Fibroblast of skin of left quadriceps (primary cell): Measurements from ENCODE around the gene ADSL.

Experiments used
- DNase-seq, 2 experiments: peaks; one replicate each; pipeline ENCODE4 v3.0.0-alpha.2; 2013; ENCODE audit warnings: low read depth in 2 of 2

The ADSL gene

DNA sequence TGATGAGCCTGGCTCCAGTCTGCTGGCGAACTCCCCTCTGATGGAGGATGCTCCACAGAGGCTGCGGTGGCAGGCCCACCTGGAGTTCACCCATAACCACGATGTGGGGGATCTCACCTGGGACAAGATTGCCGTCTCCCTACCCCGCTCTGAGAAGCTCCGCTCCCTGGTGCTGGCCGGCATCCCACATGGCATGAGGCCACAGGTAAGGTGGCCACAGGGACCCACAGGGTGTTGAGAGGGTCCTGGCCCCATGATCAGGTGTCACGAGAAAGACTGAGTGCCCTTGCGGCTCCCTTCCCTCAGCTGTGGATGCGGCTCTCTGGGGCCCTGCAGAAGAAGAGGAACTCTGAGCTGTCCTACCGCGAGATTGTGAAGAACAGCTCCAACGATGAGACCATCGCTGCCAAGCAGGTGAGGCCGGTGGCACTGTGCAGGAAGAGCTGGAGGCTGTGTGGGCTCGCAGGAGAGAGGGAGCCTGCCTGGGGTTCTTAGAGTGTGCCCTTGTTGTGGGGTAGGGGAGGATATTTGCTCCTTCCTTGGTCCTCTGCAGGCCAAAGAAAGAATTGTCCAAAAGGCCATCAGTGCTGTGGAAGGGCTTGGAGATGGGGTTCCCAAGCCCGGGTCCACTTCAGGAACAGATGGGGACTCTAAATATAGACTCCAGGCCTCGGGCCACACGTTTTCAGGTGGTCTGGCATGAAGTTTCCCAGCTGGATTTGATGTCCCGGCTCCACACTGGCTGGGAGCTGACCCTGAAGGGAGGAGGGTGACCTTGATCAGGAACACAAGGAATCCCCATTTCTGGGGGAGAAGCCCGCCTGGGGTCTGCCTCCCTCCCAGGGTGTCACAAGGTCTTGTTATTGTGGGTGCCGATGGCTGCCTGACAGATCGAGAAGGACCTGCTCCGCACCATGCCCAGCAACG is 58.2 kb downstream of the ADSL start:
- no peak for DNase-seq

DNA sequence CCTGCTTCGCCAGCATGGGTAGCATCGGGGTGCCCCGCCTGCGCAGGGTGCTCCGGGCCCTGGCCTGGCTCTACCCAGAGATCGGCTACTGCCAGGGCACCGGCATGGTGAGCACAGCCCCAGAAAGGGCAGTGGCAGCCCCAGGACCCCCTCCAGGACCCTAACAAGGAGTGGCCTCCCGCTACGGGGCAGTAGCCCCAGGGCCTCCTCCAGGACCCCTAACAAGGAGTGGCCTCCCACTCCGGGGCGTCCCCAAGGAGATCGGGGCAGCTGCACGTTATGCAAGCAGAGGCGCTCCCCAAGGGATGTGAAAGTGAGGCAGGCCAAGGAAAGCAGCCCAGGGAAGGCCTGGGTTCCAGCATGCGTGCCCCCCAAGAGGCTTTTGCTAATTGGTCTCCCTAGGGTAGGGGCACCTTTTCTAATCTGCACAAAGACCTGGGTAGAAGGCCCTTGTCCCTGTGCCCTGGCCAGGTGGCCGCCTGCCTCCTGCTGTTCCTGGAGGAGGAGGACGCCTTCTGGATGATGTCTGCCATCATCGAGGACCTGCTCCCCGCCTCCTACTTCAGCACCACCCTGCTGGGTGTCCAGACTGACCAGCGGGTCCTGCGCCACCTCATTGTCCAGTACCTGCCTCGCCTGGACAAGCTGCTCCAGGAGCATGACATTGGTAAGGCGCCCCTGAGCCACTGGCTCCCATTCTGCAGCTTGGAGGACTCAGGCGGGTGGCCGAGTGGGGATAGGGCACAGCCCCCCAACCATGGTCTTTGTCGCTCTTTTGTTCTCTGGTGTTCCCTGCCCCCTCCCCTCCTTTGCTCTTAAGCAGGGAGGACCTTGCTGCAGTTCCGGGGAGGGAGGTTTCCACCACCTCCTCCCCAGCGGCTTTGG is 59.1 kb downstream of the ADSL start:
- DNase-seq: no peak

DNA sequence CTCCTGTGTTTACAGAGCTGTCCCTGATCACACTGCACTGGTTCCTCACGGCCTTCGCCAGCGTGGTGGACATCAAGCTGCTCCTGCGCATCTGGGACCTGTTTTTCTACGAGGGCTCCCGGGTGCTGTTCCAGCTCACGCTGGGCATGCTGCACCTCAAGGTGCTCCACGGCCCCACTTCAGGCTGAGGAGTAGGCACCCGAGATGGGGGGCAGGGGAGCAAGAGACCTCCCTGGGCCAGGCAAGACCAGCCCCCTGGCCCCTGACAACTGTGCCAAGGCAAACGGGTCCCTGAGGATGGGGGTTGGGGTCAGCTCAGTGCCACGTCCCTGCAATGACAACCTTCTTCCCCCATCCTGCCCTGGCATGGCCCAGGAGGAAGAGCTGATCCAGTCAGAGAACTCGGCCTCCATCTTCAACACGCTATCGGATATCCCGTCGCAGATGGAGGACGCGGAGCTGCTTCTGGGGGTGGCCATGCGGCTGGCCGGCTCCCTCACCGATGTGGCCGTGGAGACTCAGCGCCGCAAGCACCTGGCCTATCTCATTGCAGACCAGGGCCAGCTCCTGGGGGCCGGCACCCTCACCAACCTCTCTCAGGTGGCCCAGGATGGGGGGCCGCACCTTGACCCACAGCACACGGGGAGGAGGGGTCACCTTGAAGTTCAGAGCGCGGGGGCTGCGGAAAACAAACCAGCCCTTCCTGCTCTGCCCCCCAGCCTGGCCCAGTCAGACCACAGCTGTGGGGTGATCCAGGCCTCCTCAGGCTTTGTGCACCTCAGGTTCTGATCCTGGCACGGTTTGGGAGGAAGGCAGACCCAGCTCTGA is 60.0 kb downstream of the ADSL start:
- DNase-seq: no peak

DNA sequence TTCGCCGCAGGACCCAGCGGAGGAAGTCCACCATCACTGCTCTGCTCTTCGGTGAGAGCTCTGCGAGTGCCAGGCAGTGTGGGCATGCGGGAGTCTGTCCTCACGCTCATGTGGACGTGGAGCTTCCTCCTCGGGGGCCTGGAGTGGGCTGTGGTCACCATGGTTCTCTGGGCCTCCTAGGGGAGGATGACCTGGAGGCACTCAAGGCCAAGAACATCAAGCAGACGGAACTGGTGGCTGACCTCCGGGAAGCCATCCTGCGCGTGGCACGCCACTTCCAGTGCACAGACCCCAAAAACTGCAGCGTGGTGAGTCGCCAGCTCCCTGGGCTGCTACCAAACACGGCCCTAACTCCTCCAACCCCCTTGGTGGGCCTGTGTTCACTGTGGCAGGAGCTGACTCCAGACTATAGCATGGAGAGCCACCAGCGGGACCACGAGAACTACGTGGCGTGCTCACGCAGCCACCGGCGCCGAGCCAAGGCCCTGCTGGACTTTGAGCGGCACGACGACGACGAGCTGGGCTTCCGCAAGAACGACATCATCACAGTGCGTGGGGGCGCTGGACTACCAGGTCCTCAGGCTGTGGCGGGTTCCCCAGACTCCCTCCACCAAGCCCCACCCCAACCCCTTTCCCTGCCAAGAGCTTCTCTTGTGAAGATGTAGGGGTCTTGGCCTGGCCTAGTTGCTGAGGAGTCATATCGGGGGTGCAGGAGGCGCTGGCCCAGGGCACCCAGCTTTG is 60.9 kb downstream of the ADSL start:
- DNase-seq: no peak

DNA sequence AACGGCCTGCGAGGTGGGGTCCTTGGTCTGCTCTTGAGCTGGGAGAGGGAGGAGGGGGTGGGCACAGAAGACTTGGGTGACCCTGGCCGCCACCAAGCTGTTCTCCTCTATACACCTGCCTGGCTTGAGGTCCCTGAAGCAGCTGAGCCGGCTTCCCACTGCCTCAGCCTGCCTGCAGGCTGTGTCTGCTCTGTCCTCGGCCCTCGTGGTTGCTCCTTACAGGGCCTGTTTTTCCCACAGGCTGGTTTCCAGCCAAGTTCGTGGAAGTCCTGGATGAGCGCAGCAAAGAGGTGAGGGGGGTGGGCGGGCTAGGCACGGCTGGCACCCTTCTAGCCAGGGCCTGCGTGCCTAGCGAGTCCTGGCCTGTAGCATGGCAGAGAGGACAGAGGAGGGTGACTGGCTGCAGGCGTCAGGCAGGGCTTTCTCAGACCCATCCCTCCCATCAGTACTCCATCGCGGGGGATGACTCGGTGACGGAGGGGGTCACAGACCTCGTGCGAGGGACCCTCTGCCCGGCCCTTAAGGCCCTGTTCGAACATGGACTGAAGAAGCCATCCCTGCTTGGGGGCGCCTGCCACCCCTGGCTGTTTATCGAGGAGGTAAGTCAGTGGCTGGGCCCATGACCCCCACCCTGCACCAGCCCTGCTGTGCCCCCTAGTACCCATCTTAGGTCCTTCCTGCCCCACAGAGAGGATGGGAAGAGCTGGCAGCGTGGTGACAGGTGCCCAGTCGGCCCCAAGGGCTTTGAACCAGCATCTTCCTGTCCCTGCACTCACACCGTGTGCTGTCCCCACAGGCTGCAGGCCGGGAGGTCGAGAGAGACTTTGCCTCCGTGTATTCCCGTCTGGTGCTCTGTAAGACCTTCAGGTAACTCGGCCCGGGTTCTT is 61.8 kb downstream of the ADSL start:
- no peak for DNase-seq

DNA sequence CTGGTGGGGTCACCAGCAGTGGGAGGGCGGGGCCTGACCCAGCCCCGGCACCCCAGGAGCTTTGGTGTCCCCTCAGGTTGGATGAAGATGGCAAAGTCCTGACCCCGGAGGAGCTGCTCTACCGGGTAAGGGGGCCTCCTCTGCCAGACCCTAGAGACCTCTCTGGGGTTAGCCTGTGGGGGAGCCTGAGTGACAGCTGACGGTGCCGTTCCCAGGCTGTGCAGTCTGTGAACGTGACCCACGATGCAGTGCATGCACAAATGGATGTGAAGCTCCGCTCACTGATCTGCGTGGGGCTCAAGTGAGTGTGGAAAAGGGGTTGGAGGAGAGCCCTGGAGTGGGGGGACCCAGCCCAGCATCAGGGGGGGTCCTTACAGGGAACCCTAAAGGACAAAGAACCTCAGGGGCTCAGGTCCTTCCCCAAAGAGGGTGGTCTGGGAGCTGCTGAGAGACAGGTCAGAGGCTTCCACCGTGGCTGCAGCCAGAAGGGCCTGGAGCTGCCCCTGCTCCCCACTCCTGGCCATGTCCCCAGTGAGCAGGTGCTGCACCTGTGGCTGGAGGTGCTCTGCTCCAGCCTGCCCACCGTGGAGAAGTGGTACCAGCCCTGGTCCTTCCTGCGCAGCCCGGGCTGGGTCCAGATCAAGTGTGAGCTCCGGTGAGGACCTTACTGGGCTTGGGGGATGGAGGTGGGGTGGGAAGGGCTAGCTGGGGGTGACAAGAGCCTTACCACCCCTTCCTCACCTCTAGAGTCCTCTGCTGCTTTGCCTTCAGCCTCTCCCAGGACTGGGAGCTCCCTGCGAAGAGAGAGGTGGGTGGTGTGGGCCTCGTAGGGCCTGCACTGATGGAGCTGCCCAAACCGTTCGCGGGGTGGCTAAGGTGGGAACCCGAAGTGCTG is 62.7 kb downstream of the ADSL start:
- DNase-seq: no peak

DNA sequence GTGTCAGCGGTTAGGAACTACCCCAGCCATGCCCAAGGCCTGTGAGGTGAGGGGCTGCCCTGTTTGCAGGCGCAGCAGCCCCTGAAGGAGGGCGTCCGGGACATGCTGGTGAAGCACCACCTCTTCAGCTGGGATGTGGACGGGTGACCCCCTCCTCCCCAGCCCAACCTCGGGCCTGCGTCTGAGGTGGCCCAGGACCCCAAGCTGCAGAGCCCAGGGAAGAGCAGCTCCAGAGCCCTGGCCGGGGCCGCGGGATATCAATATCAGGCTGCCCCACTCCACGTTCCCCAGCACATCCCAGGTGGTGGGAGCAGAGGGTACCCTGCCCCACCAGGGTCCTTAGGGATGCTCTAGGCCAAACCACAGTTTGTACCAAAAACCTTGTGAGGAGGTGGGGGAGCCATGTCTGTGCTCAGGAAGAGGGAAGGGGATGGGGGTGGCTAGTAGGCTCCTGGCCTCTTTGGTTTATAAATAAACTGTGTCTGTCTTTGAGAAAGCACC is 63.4 kb downstream of the ADSL start:
- no peak for DNase-seq

DNA sequence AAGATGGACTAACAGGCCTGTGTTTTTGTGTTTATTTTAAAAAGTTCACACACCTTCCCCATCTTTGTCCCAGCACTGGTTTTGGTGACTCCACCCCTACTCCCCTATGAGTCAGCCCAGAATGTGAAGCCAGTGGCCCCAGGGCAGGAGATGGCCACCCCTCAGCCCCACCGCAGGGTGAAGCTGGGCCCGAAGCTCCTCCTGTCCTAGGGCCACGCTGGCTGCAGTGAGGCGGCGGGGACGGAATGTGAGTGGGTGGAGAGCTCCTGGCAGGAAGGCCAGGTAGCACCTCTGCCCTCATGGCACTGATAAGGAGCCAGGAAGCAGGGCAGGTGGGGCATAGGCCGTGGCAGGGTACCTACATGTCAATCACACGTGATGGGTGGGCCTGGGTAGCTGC is 64.0 kb downstream of the ADSL start:
- no peak for DNase-seq

DNA sequence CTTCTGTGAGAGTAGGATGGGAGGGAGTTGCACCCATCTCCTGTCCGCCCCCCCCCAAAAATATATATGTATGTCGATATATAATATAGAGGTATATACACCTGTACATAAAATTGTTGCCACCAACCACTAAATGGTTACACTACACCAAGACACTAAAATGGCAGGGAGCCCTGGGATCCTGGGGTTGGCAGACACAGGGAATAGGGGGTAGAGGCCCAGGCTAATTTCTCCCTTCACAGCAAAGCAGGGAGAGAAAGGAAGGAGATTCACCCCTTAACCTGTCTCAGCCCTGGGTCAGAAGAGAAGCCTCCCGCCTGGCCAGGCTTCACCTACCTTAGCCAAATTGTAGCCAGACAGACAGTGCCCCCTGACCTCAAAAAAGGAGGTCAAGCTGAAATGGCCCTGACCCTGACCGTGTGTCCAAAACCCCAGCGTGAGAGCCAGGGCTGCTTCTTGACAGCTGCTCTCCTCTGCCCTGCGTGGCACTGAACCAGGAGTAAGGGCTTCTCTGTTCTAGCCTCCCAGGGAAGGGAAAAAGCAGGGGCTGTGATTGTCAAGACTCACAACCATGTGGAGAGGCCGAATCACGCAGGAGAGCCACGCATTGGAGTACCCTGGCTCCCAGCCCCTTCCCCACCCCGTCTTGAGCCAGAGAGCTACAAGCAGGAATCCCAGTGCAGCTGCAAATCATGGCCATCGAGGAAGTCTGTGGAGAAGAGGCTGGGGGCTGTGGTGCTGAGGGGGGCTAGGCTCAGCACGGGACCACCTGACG is 64.6 kb downstream of the ADSL start:
- no peak for DNase-seq

DNA sequence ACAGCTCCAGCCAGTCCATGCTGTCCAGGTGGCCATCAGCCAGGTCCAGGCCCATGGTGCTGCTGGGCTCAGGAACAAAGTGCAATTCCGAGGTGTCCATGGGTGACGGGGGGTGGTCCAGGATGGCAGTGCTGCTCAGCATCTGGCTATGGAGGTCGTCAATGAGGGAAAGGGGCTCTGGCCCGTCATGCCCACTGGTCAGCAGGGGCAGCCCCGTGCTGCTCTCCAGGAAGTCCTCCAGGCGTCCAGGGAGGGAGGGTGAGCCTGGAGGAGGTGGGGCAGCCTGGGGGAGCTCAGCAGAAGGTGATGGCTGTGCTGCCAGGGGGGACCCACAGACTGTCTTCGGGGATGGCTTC is 65.2 kb downstream of the ADSL start:
- DNase-seq: no peak

DNA sequence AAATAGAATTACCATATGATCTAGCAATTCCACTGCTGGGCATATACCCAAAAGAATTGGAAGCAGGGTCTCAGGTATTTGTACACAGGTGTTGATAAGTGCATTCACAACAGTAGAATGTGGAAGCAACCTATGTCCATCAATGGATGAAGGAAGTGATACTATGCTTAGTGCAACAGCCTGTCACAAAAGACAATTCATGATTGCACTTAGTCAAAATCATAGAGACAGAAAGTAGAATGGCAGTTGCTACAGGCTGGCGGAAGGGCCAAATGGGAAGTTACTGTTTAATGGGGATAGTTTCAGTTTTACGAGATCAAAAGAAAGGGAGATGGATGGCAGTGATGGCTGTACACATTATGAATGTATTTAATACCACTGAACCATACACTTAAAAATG is 66.1 kb downstream of the ADSL start:
- no peak for DNase-seq

DNA sequence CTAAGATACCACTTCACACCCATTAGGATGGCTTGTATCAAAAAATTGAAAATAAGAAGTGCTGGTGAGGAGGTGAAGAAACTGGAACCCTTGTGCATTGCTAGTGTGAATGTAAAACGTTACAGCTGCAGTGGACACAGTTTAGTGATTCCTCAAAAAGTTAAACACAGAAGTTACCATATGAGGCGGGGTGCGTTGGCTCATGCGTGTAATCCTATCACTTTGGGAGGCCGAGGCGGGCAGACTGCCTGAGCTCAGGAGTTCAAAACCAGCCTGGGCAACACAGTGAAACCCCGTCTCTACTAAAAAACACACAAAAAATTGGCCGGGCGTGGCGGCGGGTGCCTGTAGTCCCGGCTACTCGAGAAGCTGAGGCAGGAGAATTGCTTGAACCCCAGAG is 67.6 kb downstream of the ADSL start:
- no peak for DNase-seq

DNA sequence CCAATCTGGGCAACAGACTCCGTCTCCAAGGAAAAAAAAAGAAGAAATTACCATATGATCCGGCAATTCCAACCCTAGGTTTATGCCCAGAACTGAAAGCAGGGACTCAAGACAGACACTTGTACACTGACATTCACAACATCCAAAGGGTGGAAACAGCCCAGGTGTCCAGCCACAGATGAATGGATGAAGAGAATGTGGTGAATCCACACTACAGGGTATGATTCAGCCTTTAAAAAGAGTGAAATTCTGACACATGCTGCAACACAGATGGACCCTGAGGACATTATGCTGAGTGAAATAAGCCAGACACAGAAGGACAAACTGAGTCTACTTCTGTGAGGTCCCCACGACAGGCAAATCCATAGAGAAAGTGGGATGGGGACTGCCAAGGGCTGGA is 68.0 kb downstream of the ADSL start:
- DNase-seq: no peak

DNA sequence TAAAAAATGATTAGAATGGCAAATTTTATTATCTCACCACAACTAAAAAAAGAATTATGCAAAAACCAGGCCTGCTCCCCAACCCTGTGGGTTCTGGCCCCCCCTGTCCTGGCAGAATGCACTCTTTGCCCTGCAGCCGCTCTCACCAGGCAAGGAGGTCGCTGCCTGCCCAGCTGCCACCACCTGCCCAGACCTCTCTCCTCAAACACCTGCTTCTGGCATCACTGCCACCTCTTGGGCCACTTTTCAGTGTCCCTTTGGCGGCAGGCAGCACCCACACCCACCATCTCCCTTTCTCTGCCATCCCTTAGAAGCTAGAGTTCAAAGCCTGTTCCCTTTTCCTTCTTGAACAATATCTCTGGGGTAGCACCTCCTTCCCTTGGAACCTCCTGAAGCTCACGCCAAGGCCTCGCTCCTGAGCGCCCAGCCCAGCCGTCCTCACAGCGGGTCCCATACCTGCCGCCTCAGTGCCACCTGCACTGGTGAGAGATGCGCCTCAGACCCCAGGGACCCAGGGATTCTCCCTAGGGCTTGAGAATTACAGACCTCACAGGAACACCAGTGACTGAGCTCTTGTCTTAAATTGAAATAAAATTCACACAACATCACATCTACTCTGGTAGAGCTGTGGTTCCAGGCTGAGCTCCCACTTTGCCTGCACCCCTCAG is 68.7 kb downstream of the ADSL start:
- no peak for DNase-seq

DNA sequence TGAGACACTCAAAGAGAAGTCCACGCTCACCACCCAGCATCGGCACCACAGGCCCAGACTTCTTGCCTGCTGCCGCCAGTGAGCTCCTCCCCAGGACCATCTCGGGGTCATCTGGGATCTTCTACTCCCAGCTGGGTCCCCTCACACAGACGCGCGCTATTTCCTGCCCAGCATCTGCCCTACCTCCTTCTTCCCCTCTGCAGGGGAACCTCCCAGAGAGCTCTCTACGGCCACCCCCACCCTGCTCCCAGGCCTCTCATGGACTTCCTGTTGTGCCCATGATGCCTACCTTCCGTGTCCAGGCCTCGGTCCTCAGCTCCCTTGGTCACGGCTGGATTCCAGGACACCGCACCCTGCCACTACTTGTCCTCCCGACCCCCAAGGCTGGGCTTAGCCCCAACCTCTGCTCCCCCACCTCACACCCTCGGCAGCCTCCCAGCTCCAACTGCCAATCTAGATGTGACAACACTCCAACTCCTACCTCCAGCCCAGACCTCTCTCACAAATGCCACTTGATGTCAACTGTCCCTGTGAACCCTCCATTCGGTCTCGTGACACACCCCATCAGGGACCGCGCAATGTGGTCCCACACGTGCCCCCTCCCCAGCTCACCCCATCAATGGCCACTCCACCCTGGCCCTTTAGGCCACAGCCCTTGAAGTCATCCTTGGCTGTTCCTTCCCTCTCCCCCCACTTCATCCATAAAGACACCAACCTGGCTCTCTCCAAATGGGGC is 69.4 kb downstream of the ADSL start:
- DNase-seq: no peak

DNA sequence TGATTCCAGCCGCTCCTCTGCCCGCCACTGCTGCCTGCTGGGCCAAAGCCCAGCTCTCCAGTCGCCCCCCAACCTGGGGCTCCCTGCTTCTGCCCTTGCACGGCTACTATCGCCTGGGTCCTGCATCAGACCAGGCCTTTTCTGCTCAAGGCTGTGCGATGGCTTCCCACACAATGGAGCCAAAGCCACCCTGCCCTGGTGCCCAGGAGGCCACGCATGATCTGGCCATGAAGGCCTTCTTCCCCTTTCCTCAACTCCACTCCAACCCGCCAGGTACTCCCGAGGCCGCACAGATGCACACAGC is 69.9 kb downstream of the ADSL start:
- no peak for DNase-seq

DNA sequence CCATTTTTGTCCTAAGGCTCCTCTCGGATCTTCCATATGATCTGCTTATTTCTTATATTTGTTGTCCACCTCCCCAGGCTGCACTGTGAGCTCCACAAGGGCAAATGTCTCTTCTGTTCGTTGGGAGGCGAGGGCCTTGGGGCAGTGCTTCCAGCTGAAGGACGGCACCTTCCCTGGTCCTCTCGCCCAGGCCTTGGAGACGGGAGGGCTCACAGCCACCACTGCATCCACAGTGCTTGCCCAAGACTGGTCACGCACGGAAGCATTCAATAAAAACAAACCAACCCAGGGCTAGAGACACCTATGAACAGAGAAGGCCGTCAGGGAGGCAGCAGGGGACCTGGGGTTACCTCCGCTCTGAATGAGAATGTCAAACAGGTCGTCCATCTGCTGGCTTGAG is 70.3 kb downstream of the ADSL start:
- DNase-seq: no peak
